Fibroblast of lung (primary cell): ENCODE measurements around the gene FAM83B.

Experiments used
- CTCF ChIP-seq, 2 donors: IDR thresholded peaks in 1 of 2; conservative IDR thresholded peaks in 1 of 2; 1 replicate in 1 of 2; 2 replicates in 1 of 2; pipeline ENCODE4 v1.5.1; 2011 to 2012; ENCODE audit warnings: low read length in 2 of 2, control low read depth in 1 of 2, inconsistent platforms in 1 of 2, low read depth in 1 of 2, mild to moderate bottlenecking in 1 of 2
- EZH2 ChIP-seq: IDR thresholded peaks from 2 replicates; pipeline ENCODE4 v1.5.1; 2012; ENCODE audit warnings: low read length, control low read depth, mild to moderate bottlenecking; ENCODE audit errors: missing control alignments

GRCh38 chr6:54886932-54887584 lies 40.5 kb downstream of the FAM83B start:
- TF ChIP-seq CTCF (conservative IDR thresholded peaks at IDR 0.05 in 1 of 2, IDR thresholded peaks at IDR 0.05 in 1 of 2; ENCODE audit: low read depth in 1 of 2, low read length in 2 of 2): no peak
- TF ChIP-seq EZH2: no peak
